HPDE6-E6E7 (cell line): ENCODE measurements around the gene PAX8.

ENCODE experiments used
- DNase-seq: peaks from one replicate; pipeline ENCODE4 v3.0.0; 2011; ENCODE audit warnings: missing footprints; ENCODE audit errors: extremely low spot score

PAX8 gene

DNA sequence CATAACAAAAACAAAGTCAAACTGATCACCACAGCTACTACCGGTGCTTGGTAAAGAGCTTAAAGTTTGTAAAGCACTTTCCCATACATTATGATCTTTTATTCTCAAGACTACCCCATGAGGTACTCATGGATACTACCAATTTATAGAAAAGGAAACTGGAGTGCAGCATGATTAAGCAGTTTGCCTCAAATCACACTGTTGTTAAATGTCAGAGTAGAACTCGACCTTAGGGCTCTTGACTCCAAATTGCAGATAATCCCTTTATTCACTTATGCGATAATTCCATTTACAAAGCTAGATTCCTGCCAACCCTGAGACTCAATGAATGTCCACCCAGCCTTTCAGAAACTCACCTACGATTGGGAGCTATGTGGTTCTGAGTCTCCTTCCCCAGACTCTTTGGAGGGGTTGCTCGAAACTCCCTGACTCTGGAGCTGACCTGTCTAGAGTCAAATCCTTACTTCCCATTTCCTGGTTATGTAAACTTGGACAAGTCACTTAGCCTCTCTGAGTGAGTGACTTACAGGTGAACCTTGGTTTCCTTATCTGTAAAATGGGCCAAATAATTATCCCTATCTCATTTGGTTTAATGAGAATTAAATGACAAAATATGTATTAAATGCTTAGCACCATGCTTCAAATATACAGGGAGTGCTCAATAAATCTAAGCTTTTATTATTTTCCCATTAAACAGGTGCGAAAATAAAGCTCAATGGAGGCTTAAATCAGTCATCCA lies 57.6 kb downstream of the PAX8 start:
- no peak for DNase-seq

GRCh38 chr2:113219889-113220641 lies 58.7 kb downstream of the PAX8 start:
- DNase-seq, result peak; percentile 39

GRCh38 chr2:113219525-113219888 lies 59.2 kb downstream of the PAX8 start:
- DNase-seq, result no peak

DNA sequence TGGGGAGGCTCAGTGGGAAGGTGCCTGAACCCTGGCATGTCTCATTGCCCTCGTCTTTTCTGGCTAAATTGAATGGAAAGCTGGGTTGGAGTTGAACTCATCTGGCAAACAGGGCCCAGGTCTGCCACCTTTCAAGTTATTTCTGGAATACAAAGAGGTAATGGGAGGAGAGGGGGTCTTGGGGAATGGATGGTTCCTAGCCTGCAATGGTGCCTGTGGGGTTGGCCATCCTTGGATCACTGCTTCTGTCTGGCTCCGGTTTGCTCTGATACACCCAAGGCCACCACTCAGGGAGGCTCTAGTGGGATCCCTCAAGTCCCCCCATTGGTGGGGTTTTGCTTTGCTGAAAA lies 59.7 kb downstream of the PAX8 start:
- DNase-seq, result no peak

GRCh38 chr2:113218283-113219091 lies 60.2 kb downstream of the PAX8 start:
- no peak for DNase-seq

DNA sequence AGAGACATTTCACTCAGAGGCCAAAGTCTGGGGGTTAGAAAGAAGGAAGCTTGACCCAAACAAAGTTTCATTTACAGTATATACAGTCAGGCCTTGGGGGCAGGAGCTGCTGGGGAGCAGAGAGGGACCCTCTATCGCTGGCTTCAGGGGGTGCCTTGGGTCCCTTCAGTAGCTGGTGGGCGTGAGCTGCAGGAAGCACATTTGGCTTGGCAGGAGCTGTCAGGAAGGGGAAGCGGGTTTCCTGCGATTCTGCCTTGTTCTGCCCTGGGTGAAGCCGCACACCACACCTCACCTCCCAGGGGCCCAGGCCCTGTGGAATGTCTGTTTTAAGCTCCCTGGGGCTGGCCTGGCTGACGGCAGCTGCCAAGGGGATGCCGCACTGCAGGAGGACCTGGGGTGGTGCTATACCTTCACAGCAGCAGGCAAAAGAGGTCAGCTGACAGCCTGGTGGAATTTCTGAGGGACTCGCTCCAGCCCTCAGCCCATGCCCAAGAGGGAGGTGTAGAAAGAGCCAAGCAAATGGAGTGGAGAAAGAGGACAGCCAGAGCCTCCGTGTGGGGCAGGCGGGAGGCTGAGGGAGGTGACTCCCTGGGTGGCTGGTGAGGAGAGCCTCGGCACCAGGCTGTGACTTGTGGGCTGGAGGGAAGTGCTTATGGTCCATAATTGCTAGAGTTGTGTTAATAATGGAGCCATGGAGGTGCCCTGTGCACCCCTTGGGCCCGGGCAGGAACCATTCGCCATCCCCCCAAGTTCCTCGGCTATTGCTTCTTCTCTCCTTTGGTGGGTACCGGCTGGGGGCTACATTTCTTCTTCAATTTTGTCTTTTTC lies 61.1 kb downstream of the PAX8 start:
- no peak for DNase-seq

GRCh38 chr2:113216891-113217454 lies 61.7 kb downstream of the PAX8 start:
- no peak for DNase-seq

GRCh38 chr2:113216321-113216720 lies 62.4 kb downstream of the PAX8 start:
- no peak for DNase-seq

DNA sequence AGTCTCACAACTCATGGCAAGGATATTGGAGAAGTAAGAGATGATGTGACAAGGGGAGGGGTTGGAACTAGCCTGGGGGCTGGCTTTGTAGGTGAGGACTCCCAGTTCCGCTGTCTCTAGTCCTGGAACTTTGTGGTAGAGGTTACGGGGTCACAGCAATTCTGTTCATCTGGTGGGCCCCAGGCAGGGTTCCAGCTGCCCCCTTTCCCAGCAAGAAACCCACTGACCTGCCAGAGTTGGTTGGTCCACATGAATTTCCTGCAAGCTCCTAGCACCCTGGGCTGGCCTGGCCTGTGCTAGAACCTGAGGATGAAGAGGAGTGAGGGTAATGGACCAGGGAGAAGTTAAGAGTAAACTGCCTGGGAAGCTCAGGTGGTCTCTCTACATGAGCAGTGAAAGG lies 63.7 kb downstream of the PAX8 start:
- no peak for DNase-seq

GRCh38 chr2:113214141-113214540 lies 64.6 kb downstream of the PAX8 start:
- DNase-seq, result no peak

DNA sequence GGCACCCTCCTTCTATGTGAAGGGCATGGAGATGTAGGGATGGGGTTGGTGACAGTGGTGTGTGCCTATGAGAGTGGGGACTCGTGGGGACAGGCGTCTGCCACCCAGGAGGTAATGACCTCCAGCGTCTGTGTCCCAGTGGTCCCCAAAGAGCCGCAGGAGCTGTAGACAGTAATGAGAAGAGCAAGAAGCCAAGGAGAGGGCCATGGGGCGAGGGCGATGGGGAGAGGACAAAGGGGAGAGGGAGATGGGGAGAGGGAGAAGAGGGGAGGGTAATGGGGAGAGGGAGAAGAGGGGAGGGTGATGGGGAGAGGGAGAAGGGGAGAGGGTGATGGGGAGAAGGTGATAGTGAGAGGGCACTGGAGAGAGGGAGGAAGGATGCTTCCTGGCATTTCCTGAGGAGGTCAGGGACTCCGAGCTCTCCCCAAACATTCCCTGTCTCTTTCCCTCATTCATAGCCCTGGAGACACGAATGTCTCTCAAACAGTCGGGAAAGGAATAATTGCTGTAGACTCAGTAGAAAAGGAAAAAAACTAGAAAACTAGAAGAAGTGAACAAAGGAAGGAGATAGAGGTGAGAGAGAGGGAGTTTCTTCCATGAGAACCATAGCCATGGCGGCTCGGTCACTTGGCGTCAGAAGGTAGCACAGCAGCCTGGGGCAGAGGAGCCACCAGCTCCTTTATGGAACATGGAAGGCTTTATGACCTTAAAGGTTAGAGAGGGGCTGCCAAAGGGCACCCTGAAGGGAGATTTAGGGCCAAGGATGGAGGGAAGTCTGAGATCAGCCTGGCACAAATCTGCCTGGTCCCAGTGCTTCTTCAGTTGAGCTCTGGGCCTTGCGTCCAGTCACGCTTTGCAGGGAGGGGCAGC lies 65.4 kb downstream of the PAX8 start:
- no peak for DNase-seq

- no peak for DNase-seq
Observed at GRCh38 chr2:113212245-113213060, 66.3 kb downstream of the PAX8 start.

DNA sequence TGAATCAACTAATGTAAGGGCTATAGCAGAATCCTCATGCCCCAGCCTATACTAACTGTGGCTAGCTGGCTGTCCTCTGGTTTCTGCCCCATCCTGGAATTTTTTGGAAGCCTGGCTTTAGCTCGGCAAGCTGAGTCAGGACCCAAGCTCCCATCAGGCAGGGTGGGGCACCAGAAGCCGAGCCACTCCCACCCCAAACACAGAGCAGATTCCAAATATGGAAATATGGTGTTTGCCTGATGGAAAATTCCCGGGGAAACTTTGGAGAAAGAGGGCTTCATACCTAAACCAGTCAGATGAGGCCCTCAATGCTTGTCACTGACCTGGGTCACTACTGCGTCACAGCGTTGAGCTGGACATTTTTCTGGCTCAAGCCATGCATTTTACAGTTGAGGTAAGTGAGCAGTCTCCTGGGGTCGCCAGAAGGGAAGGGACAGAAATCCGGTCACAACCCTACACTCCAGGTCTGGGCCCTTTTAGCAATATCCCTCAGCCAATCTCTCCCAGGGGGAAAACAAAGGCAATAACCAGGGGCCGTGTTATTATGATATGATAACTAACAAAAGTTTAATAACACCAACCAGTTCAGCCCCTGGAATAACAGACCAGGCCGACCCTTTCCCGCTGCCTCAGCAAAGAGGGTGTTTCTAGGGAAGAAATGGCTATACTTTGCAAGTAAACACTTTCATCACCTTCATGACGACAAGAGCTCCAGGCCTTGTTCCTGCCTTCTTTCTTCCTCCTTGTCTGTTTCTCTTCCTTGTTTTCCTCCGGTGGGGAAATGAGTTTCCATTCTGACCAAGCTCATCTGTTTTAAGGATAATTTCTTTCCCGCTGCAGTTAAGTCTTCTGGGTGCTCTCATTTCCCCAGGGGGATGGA lies 67.3 kb downstream of the PAX8 start:
- DNase-seq, result peak; percentile 34

DNA sequence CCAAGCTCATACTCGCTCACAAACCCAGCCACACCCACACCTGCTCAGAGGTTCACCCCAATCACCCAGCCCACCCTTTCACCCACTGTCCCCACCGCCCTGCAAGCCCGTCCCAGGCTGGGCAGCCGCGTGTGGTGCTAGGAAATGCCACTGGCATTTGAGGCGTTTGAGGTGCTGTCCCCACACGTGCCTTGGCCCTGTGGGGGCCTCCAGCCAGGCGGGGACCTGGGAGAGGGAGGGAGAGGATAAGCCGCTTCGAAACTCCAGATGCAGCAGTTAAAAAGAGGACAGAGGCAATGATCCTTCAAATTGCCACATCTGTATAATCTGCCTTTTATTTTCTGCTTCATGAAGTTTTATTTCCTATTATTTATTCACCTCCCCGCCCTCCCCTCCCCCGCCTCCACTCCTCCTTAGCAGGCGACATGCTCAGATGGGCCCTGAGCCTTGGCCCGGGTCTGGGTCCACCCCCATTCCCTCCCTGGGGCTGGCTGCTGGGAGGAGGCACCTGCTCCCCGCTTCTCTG lies 69.0 kb downstream of the PAX8 start:
- no peak for DNase-seq

DNA sequence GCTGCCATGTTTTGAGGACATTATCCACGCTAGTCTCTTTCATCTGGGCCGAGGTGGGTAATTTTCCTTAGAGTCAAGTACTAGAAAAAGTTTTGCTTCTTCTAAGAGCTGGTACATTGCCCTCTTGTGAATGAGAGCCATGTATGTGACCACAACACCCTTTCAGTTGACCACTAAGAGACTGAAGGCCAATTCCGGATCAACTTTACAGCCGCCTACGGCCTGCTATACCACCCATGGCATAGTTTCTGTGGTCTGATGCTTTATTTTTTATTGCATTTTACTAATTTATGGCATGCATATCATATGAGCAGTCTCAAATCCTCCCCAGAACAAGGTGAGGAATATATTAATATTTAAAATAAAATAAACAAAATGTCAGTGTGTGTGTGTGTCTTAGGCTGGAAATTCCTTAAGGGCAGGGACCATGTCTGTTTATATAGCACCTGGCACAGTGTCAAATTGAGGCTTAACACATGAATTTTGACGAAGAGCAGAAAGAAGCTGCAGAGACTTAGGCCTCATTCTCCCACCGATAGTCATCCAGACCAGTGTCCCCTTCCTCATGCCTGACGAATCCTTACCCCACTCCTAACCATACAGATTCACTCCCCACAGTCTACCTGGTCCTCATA lies 69.6 kb downstream of the PAX8 start:
- DNase-seq, result no peak

GRCh38 chr2:113208396-113208795 lies 70.3 kb downstream of the PAX8 start:
- DNase-seq, result no peak

DNA sequence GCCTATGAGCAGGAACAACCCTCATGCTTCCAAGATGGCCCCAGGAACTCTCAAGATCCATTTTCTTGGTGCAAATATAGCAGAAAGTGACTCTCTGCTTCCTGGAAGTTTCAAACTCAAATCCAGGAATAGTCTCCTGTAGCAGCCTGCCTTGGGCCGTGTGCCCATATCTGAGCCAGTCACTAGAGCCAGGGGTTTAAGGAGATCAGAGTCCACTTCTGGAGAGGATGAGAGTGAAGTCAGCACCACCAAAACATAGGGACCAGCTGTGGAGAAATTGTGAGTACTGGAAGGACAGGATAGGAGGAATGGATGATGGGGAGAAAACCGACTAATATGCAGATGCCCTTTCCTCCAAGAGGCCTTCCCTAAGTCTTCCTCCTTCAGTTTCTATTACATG lies 71.7 kb downstream of the PAX8 start:
- no peak for DNase-seq

DNA sequence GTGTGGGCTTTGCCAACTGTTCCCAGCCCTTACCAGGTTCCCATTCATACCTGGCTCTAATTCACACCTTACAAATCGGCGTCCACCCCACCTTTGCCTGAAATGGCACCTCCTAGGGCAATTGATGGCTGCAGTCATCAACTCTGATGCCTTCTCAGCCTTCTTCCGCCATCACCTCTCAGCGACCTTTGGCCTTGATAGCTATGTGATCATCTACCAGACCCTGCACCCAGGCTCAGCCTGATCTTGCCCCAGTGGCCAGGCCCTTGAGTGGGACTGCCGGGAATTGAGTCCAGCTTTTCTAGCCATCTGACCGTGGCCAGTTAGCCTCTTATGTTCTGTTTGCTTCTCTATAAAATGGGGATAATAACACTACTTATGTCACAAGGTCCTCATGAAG lies 72.5 kb downstream of the PAX8 start:
- no peak for DNase-seq
